Activated naive CD8-positive, alpha-beta T cell (primary cell): ENCODE data around the gene NCKAP1.
"Not testable (repeated sequence)": the region's sequence is repeated elsewhere in the genome, so short reads cannot be mapped to it uniquely, and the experiment has no call there.

Experiments
- H3K27ac Mint-ChIP-seq: one replicate; pipeline ENCODE4 v1.8.0; 2021; ENCODE audit warnings: mixed read lengths
- H3K27me3 Mint-ChIP-seq: one replicate; pipeline ENCODE4 v1.8.0; 2021; ENCODE audit warnings: mixed read lengths
- H3K36me3 Mint-ChIP-seq: one replicate; pipeline ENCODE4 v1.8.0; 2021; ENCODE audit warnings: mixed read lengths
- H3K4me1 Mint-ChIP-seq: one replicate; pipeline ENCODE4 v1.8.0; 2021; ENCODE audit warnings: low read depth, mixed read lengths
- H3K4me3 Mint-ChIP-seq: one replicate; pipeline ENCODE4 v1.8.0; 2021; ENCODE audit warnings: mild to moderate bottlenecking, mixed read lengths
- H3K9me3 Mint-ChIP-seq: one replicate; pipeline ENCODE4 v1.8.0; 2021; ENCODE audit warnings: low read depth, mixed read lengths

The NCKAP1 gene

DNA sequence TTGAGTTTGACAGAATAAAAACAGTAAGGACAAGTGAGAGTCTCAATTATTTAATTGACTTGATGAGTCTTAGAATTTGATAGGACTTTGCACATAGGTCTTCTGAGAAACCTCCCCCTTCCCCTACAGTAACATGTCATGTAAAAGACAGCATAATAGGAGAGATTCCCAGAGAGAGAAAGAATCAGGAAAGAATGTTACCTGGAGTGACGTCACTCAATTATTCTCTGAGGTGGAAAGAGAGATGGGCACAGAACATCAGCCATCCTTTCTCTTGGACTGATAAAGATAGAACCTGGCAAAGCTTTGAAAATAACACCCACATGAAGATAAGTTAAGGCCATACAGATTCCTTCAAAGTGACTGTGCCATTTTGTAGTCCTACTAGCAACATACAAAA lies 152.5 kb downstream of the NCKAP1 start:
- peaks cover 2% of the 10 kb centered on the region for H3K27me3 Mint-ChIP-seq
- H3K4me1 Mint-ChIP-seq = no peaks in the 10 kb centered on the region
- H3K9me3 Mint-ChIP-seq = peaks cover 4% of the 10 kb centered on the region
- H3K27ac Mint-ChIP-seq = no peak overlapping the region
- no peaks in the 10 kb centered on the region for H3K36me3 Mint-ChIP-seq
- no peak overlapping the region for H3K4me3 Mint-ChIP-seq

DNA sequence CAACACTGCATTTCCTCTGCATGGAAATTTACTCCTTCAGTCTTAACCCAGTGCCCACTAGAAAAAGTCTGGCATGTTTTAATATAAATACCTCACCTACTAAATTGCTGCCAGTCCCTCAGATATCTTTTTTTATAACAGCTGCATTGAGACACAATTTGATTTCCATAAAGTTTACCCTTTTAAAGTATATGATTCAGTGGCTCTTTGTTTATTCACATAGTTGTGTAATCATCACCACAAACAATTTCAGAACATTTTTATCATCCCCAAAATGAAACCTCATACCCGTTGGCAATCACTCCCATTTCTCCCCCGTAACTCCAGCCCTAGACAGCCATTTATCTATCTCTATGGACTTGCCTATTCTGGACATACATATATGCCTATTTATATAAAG lies 154.8 kb downstream of the NCKAP1 start:
- Mint-ChIP-seq H3K4me3 (no peak overlapping the region), H3K36me3 (peaks cover 2% of the 10 kb centered on the region), H3K9me3 (peaks cover 4% of the 10 kb centered on the region), H3K27ac (no peak overlapping the region), H3K4me1 (no peaks in the 10 kb centered on the region), H3K27me3 (no peaks in the 10 kb centered on the region)

GRCh38 chr2:182880100-182880499 lies 158.2 kb downstream of the NCKAP1 start:
- not testable (repeated sequence) for H3K9me3 Mint-ChIP-seq, H3K36me3 Mint-ChIP-seq, H3K27me3 Mint-ChIP-seq, H3K4me3 Mint-ChIP-seq, H3K4me1 Mint-ChIP-seq, H3K27ac Mint-ChIP-seq

- H3K4me3 Mint-ChIP-seq, H3K27me3 Mint-ChIP-seq, H3K9me3 Mint-ChIP-seq, H3K27ac Mint-ChIP-seq, H3K4me1 Mint-ChIP-seq, H3K36me3 Mint-ChIP-seq: not testable (repeated sequence)
Observed at GRCh38 chr2:182876653-182877052, 161.6 kb downstream of the NCKAP1 start.

DNA sequence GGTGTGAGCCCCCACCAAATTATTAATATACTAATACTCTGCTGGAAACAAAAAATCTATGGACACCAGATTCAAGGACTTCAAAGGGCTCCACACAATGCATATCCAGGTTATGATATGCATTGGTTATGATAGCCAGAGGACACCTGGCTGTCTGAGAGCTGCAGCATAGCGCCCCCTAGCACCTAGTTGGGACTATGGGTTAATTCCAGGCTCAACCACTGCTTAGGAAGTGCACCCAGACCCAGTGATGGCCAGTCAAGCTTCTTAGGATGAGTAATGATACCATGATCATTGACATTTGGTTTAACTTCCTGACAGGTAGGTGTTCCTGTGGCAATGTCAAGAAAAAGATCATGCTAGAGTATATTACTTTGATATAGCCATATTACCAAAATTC lies 168.0 kb downstream of the NCKAP1 start:
- Mint-ChIP-seq H3K27ac (no peak overlapping the region), H3K27me3 (peaks cover 19% of the 10 kb centered on the region), H3K9me3 (no peaks in the 10 kb centered on the region), H3K36me3 (no peaks in the 10 kb centered on the region), H3K4me3 (no peak overlapping the region), H3K4me1 (peaks cover 20% of the 10 kb centered on the region)

DNA sequence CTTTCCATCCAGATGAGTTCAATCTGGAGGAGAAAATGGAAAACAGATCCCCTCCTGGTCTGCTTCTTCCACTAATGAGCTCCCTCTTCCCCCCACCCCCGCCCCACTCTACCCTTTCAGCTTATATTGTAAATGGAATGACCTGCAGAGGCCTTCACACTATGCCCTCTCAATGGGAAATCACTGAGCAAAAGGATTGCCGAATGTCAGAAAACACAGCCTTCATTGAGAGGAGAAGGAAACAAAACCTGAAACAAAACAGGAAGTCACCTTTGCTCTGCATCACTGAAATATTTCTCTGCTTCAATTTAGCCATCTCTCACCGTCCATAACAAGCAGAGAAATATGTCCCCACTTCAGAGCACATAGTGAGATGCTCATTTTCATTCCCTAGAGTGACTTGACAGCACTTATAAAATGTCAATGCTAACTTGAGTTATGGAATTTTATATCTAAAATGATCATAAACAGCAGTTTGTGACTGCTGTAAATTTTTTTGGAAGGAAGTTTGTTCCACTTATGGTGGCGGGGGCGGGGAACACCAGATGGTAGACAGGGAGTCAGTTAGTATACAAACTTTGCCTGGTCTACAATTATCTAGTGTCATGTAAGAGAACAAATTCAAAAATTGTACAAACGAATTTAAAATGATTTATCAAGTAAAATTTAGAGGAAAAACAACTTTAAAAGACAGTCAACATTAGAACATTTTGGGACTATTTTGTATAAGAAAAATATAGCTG lies 170.0 kb downstream of the NCKAP1 start:
- H3K36me3 Mint-ChIP-seq = no peaks in the 10 kb centered on the region
- no peaks in the 10 kb centered on the region for H3K9me3 Mint-ChIP-seq
- H3K4me1 Mint-ChIP-seq = peaks cover 20% of the 10 kb centered on the region
- no peak overlapping the region for H3K4me3 Mint-ChIP-seq
- H3K27me3 Mint-ChIP-seq = peaks cover 26% of the 10 kb centered on the region
- no peak overlapping the region for H3K27ac Mint-ChIP-seq

DNA sequence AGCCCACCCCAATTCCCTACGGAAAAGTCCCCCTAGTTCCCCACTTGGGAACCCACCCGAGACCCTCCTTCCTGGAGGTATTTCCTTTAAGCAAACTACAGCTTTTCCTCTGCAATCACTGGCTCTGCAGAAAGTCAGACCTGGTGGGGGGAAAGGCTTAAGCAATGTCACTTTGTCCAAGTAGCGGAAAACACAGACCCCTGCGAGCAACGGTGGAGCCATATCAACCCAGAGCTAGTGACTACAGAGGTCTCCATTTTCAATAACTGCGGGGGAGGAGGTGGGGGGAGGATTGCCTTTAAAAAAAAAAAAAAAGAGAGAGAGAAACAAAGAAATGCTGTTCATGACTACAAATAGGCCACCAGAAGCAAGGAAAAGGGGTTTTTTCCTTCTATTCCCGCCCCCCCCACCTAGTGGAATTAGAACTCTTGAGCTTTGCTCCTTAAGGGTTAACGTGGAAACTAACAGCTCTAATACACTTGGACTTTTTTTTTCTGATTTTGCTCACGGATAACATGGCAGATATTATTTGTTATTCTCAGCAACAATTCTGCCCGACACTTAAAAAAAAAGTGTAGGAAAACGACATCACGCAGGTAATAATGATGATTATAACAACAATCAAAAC lies 170.7 kb downstream of the NCKAP1 start:
- Mint-ChIP-seq H3K27ac (no peak overlapping the region), H3K9me3 (no peaks in the 10 kb centered on the region), H3K4me3 (no peak overlapping the region), H3K4me1 (peaks cover 20% of the 10 kb centered on the region), H3K27me3 (peaks cover 21% of the 10 kb centered on the region), H3K36me3 (no peaks in the 10 kb centered on the region)

DNA sequence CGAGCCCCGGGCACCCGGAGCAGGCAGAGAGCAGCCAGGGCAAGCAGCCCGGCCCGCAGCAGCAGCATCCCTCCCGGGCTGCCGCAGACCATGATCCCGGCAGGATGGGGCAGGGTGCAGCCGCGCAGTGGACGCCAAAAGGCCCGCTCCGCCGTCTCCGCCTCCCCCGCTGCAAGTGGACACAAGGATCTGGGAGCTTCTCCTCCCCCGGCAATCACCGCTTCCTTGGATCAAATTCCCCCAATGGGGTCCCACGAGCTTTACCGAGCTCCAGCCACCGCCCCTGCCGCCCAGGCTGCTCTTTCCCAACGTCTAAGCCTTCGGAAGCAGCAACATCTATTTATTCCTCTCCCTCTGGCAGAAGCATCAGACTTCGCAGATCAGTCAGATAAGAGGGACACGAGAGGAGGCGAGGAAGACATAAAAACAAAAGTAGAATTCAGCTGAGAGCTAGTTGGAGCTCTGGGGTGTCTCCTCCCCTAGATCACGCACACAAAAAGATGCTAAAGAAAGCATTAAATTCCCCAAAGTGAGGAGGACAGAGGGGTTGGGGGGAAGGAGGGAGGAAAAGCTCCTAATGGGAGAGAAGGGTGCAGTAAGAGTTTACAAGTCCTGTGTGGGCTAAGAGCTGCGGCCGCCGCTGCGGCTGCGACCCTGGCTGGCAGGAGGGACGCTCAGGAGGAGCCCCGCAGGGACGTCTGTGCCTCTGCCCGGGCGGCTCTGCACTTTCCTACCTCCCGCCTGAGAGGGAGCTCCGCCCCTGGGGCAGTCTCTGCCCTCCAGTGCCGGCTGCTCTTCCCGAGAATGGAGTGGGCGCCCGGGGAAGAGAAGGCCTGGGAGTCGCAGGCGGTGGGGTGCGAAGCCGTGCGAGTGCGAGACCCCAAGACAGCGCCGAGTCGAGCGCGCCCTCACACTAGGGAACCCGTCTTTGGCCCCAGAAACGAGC lies 171.5 kb downstream of the NCKAP1 start, which contains the start of gene FRZB:
TSS of gene FRZB (minus strand) at position 177 of the 946 bp plus-strand sequence. CDS start at position 92, 85 bp downstream.
- H3K4me1 Mint-ChIP-seq = peaks cover 20% of the 10 kb centered on the region
- peaks cover 21% of the 10 kb centered on the region for H3K27me3 Mint-ChIP-seq
- no peaks in the 10 kb centered on the region for H3K9me3 Mint-ChIP-seq
- H3K36me3 Mint-ChIP-seq = no peaks in the 10 kb centered on the region
- H3K4me3 Mint-ChIP-seq = peak within 1 kb of the TSS; percentile 77
- no peak within 1 kb of the TSS for H3K27ac Mint-ChIP-seq

- H3K27me3 Mint-ChIP-seq = peaks cover 21% of the 10 kb centered on the region
- H3K36me3 Mint-ChIP-seq = no peaks in the 10 kb centered on the region
- peak overlapping the region; percentile 74 for H3K4me3 Mint-ChIP-seq
- H3K9me3 Mint-ChIP-seq = no peaks in the 10 kb centered on the region
- H3K4me1 Mint-ChIP-seq = peaks cover 20% of the 10 kb centered on the region
- H3K27ac Mint-ChIP-seq = no peak overlapping the region
Observed at GRCh38 chr2:182866095-182866460, 172.2 kb downstream of the NCKAP1 start.

DNA sequence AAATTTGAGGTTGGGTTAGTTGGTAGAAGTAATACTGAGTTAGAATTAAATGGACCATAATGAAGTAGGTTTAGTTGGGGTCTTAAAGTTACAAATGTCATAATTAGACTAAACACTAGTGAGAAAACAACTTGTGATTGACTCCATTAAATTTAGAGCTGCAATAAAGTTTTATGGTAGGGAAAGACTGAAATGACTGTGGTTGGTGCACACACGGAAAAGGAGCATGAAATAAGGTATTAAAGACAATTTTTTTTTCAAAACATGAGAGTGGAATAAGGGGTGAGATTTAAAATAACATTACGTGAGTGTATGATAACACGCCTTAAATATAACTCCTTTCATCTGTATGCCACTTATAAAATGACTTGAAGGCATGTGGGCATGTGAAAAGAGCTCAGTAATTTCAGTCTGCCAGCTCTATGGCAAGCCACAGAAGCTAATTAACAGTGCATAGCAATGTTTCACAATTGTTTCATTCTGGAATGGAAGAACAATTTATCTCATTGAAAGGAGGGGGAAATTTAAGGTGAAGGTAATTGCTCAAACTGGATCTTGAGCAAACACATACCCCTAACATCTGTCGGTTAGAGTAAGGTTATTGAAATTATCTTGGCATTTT lies 173.2 kb downstream of the NCKAP1 start:
- Mint-ChIP-seq H3K4me1 (peaks cover 20% of the 10 kb centered on the region), H3K27me3 (peaks cover 23% of the 10 kb centered on the region), H3K36me3 (no peaks in the 10 kb centered on the region), H3K27ac (no peak overlapping the region), H3K9me3 (no peaks in the 10 kb centered on the region), H3K4me3 (no peak overlapping the region)

DNA sequence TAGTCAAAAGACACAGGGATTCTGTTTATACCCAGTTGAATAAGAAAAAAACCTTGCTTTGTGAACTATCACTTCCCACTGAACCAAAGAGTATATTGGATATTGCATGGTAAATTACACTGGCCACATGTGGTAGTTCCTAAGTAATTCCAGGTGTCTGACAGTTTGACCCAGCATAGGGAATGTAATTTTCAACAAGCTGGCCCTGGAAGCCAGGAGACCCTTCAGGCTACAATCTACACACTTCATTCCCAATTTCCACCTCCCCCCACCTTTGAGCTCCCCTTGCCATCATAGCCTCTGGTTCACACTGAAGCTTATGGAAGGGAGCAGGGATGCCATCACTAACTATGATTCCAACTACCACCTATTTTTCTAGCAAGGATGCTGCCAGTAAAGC lies 174.6 kb downstream of the NCKAP1 start:
- Mint-ChIP-seq H3K9me3 (no peaks in the 10 kb centered on the region), H3K4me1 (peaks cover 20% of the 10 kb centered on the region), H3K27ac (no peak overlapping the region), H3K27me3 (peaks cover 18% of the 10 kb centered on the region), H3K4me3 (no peak overlapping the region), H3K36me3 (no peaks in the 10 kb centered on the region)

GRCh38 chr2:182862091-182862490 lies 176.2 kb downstream of the NCKAP1 start:
- Mint-ChIP-seq H3K4me3 (no peak overlapping the region), H3K27ac (no peak overlapping the region), H3K4me1 (peaks cover 12% of the 10 kb centered on the region), H3K36me3 (no peaks in the 10 kb centered on the region), H3K27me3 (peaks cover 20% of the 10 kb centered on the region), H3K9me3 (no peaks in the 10 kb centered on the region)

DNA sequence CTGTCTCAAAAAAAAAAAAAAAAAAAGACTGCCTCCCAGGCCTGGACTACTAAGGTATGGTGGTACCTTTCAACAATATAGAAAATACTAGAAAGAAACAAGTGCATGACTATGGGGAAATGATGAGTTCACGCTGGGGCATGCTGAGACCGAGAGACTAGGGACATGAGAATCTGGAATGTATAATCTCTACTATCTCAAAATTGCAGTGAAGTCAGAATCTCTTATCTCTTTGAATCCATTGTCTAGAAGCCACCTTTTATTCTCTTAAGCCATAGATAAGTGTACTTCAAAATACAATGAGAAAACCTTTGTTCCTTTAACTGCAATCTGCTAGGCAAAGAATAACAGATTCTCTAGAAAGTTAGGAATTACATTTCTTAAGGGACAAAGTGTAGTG lies 177.4 kb downstream of the NCKAP1 start:
- H3K4me1 Mint-ChIP-seq = peaks cover 4% of the 10 kb centered on the region
- peaks cover 18% of the 10 kb centered on the region for H3K27me3 Mint-ChIP-seq
- no peak overlapping the region for H3K4me3 Mint-ChIP-seq
- H3K27ac Mint-ChIP-seq = no peak overlapping the region
- H3K9me3 Mint-ChIP-seq = peaks cover 6% of the 10 kb centered on the region
- no peaks in the 10 kb centered on the region for H3K36me3 Mint-ChIP-seq
